Articular chondrocyte of knee joint (primary cell): ENCODE data around the gene DMAC1. TPM values are rescaled to one million over a fixed set of nuclear protein-coding genes. Genes with fewer than 3 reads are reported as not detected.

Experiments
- total RNA-seq: library from RNA; depleted of rRNA; stranded (reverse); fragments of >200 nt; gene quantifications from 2 replicates; pipeline ENCODE4 v1.2.3, GENCODE V29; 2012

Gene DMAC1, protein sequence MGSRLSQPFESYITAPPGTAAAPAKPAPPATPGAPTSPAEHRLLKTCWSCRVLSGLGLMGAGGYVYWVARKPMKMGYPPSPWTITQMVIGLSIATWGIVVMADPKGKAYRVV
- total RNA-seq, result 7.7 and 7.9 TPM in 2 replicates

GRCh38 chr9:7799234-7799943 lies at the start of gene DMAC1:
Gene DMAC1, minus strand, starts transcription at chr9:7799778. Its CDS starts 44 bp downstream, at chr9:7799734.

